Glutamatergic neuron (in vitro differentiated cells): ENCODE data around the gene GLS. TPM values are rescaled to one million over a fixed set of nuclear protein-coding genes. Genes with fewer than 3 reads are reported as not detected.

Source experiments
- DNase-seq: peaks from one replicate; pipeline ENCODE4 v3.0.0; 2022
- H3K27ac Mint-ChIP-seq: one replicate; pipeline ENCODE4 v1.8.0; 2020; ENCODE audit warnings: mild to moderate bottlenecking, mixed read lengths, inconsistent platforms; ENCODE audit not compliant: unreplicated experiment
- H3K27me3 Mint-ChIP-seq: one replicate; pipeline ENCODE4 v1.8.0; 2020; ENCODE audit warnings: mild to moderate bottlenecking, moderate library complexity, mixed read lengths, inconsistent platforms; ENCODE audit not compliant: unreplicated experiment
- H3K36me3 Mint-ChIP-seq: one replicate; pipeline ENCODE4 v1.8.0; 2020; ENCODE audit warnings: mild to moderate bottlenecking, mixed read lengths, inconsistent platforms; ENCODE audit not compliant: unreplicated experiment
- H3K4me1 Mint-ChIP-seq: one replicate; pipeline ENCODE4 v1.8.0; 2020; ENCODE audit warnings: mild to moderate bottlenecking, low read depth, mixed read lengths, inconsistent platforms; ENCODE audit not compliant: unreplicated experiment
- H3K4me3 Mint-ChIP-seq: one replicate; pipeline ENCODE4 v1.8.0; 2020; ENCODE audit warnings: mild to moderate bottlenecking, mixed read lengths, inconsistent platforms; ENCODE audit not compliant: unreplicated experiment
- H3K9me3 Mint-ChIP-seq: one replicate; pipeline ENCODE4 v1.8.0; 2020; ENCODE audit warnings: mild to moderate bottlenecking, moderate library complexity, mixed read lengths, inconsistent platforms; ENCODE audit not compliant: unreplicated experiment
- total RNA-seq: library from RNA; stranded (reverse); fragmentation: NEBNext Ultra II Directional; extraction: Animal tissue kit (Norgen Biotek cat#: 25700); gene quantifications from one replicate; pipeline ENCODE4 v1.2.1, GENCODE V29; 2021; ENCODE audit not compliant: unreplicated experiment
- TF ChIP-seq, protein P1 (sequence below): fragments of 200-600 bp; sonication (generic); IDR thresholded peaks from one replicate; pipeline ENCODE4 v1.5.0; 2021; ENCODE audit not compliant: partially characterized antibody, unreplicated experiment

The GLS gene
- total RNA-seq, 1 donor from 2014 or later = 120 TPM

DNA sequence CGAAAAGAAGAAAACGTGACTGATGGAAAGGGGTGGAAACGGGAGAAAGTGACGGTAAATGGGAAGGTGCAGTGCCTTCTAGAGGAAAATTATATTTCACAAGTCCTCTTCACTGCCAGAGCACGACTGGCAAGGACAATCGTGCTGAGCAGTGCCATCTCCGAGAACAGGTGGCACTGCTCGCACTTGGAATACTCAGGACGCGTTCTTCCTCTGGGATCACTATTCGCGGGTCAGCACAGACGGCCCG lies 133.0 kb downstream of the GLS start:
- H3K4me1 Mint-ChIP-seq = no peaks in the 10 kb centered on the region
- H3K27me3 Mint-ChIP-seq = peaks cover 2% of the 10 kb centered on the region
- TF ChIP-seq, protein P1, sequence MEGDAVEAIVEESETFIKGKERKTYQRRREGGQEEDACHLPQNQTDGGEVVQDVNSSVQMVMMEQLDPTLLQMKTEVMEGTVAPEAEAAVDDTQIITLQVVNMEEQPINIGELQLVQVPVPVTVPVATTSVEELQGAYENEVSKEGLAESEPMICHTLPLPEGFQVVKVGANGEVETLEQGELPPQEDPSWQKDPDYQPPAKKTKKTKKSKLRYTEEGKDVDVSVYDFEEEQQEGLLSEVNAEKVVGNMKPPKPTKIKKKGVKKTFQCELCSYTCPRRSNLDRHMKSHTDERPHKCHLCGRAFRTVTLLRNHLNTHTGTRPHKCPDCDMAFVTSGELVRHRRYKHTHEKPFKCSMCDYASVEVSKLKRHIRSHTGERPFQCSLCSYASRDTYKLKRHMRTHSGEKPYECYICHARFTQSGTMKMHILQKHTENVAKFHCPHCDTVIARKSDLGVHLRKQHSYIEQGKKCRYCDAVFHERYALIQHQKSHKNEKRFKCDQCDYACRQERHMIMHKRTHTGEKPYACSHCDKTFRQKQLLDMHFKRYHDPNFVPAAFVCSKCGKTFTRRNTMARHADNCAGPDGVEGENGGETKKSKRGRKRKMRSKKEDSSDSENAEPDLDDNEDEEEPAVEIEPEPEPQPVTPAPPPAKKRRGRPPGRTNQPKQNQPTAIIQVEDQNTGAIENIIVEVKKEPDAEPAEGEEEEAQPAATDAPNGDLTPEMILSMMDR = no peak
- DNase-seq = no peak
- no peak overlapping the region for H3K4me3 Mint-ChIP-seq
- no peaks in the 10 kb centered on the region for H3K9me3 Mint-ChIP-seq
- no peaks in the 10 kb centered on the region for H3K36me3 Mint-ChIP-seq
- H3K27ac Mint-ChIP-seq = no peak overlapping the region

DNA sequence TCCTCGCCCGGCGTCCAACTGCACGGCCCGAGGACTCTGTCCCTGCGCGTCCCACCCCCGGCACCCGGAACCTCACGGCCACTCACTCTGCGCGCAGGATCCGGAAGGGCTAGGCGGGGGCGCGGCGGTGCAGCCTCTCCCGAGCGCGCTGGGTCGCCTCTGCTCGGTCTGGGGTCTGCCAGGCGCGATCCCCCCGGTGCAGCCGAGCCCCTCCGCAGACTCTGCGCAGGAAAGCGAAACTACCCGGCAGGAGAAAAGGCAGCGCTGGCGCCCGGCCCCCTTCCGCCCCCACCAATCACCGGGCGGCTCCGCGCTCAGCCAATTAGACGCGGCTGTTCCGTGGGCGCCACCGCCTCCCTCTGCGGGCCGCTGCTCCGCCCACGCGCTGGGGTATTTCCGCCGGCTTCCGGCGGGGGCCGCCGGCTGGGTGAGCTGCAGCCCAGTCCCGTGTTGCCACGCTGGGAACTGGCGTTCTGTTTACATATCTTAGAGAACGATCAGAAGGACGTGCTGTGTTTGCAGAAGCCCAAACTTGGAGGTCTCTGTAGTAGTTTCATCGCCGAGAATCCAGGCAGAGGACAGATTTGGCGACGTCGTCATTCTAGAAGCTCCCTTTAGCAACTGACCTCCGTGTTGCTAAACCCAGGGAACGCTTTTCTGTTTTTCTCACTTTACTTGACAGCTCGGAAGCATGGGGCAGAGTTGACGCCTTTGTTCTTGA lies 133.5 kb downstream of the GLS start, which contains the start of gene STAT1:
TSS of gene STAT1 (minus strand) at position 240 of the 721 bp plus-strand sequence. CDS start 4,168 bp downstream, outside the sequence.
- Mint-ChIP-seq H3K27ac (no peak within 1 kb of the TSS), H3K4me1 (no peaks in the 10 kb centered on the region), H3K4me3 (no peak within 1 kb of the TSS), H3K9me3 (no peaks in the 10 kb centered on the region), H3K36me3 (no peaks in the 10 kb centered on the region), H3K27me3 (peaks cover 2% of the 10 kb centered on the region)
- TF ChIP-seq, protein P1 = no peak
- DNase-seq = peak; percentile 97

DNA sequence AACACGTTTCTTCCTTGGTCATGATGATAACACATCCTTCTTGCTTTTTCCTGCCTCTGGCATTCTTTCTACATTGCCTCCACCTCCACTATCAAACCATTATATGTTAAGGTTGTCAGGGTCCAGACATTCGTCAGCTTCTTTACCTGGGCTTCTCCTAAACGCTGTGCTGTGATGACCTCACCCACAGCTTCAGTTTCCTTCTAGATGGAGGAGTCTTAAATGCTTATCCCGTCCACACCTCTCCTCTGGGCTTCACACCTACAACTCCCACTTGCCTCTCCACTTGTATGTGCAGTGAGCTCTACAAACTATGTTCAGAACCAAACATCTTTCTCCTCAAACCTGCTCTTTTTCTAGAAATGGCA lies 134.0 kb downstream of the GLS start:
- no peak for DNase-seq
- Mint-ChIP-seq H3K27ac (no peak overlapping the region), H3K4me3 (no peak overlapping the region), H3K9me3 (no peaks in the 10 kb centered on the region), H3K36me3 (no peaks in the 10 kb centered on the region), H3K27me3 (peaks cover 2% of the 10 kb centered on the region), H3K4me1 (no peaks in the 10 kb centered on the region)
- TF ChIP-seq, protein P1 = no peak

Other genes starting within 250 kb of the GLS start
- gene NAB1, start 231.7 kb upstream of the GLS start, total RNA-seq = 12.2 TPM
- 12.4 TPM for gene STAT1, start 133.3 kb downstream of the GLS start, total RNA-seq